Activated T-helper 1 cell treated with anti-CD3 and anti-CD28 coated beads, Interleukin-12 subunit alpha, Interleukin-12 subunit beta, Interleukin-2, Interleukin-4 antibody, amounts not matched to agents 30 ng/mL and 10 ng/mL and 1 ng/mL, durations not matched to agents 14 hours and 24 hours and 36 hours (primary cell): Measurements from ENCODE around the gene MAMDC4. TPM values are rescaled to one million over a fixed set of nuclear protein-coding genes. Genes with fewer than 3 reads are reported as not detected.
"Not testable (repeated sequence)": the region's sequence is repeated elsewhere in the genome, so short reads cannot be mapped to it uniquely, and the experiment has no call there.

Experiments
- DNase-seq: peaks from one replicate; pipeline ENCODE4 v3.0.0; 2021; ENCODE audit warnings: low spot score
- H3K27ac Mint-ChIP-seq: one replicate; pipeline ENCODE4 v1.8.0; 2021; ENCODE audit warnings: mild to moderate bottlenecking, mixed read lengths
- H3K27me3 Mint-ChIP-seq: one replicate; pipeline ENCODE4 v1.8.0; 2022; ENCODE audit warnings: mild to moderate bottlenecking, moderate library complexity, mixed read lengths; ENCODE audit not compliant: insufficient read depth
- H3K36me3 Mint-ChIP-seq: one replicate; pipeline ENCODE4 v1.8.0; 2021; ENCODE audit warnings: low read depth, mixed read lengths
- H3K4me1 Mint-ChIP-seq: one replicate; pipeline ENCODE4 v1.8.0; 2021; ENCODE audit warnings: low read depth, mixed read lengths
- H3K4me3 Mint-ChIP-seq: one replicate; pipeline ENCODE4 v1.8.0; 2021; ENCODE audit warnings: mild to moderate bottlenecking, moderate library complexity, mixed read lengths
- H3K9me3 Mint-ChIP-seq: one replicate; pipeline ENCODE4 v1.8.0; 2021; ENCODE audit warnings: mixed read lengths
- intact Hi-C: fragments of 100-400 bp; cut with micrococcal nuclease; formaldehyde crosslinking; loops from one replicate; pipeline ENCODE4 v1.15.1; 2024
- total RNA-seq: library from RNA; stranded (reverse); gene quantifications from 2 replicates; pipeline ENCODE4 v1.2.3, GENCODE V29; 2022

Gene MAMDC4
- total RNA-seq, 1 donor from 2014 or later, result 18.2 TPM

GRCh38 chr9:136876476-136876875 is 24.3 kb downstream of the MAMDC4 start:
- DNase-seq, result no peak
- Mint-ChIP-seq H3K27me3 (no peaks in the 10 kb centered on the region), H3K4me3 (no peak overlapping the region), H3K36me3 (peaks cover 2% of the 10 kb centered on the region), H3K27ac (no peak overlapping the region), H3K9me3 (no peaks in the 10 kb centered on the region), H3K4me1 (peaks cover 17% of the 10 kb centered on the region)
- intact Hi-C loops, result no loop called here

GRCh38 chr9:136880651-136881050 is 28.5 kb downstream of the MAMDC4 start:
- no peak for DNase-seq
- H3K36me3 Mint-ChIP-seq, result peaks cover 4% of the 10 kb centered on the region

GRCh38 chr9:136881691-136882108 is 29.6 kb downstream of the MAMDC4 start:
- peaks cover 3% of the 10 kb centered on the region for H3K36me3 Mint-ChIP-seq
- H3K9me3 Mint-ChIP-seq, result no peaks in the 10 kb centered on the region
- peak overlapping the region; percentile 91 for H3K27ac Mint-ChIP-seq
- H3K27me3 Mint-ChIP-seq, result no peaks in the 10 kb centered on the region
- peak overlapping the region; percentile 77 for H3K4me3 Mint-ChIP-seq
- H3K4me1 Mint-ChIP-seq, result peaks cover 37% of the 10 kb centered on the region
- peak; percentile 71 for DNase-seq
- intact Hi-C loops, result loop anchor here (1.0 to 5.0 kb wide), 5 partner anchors 15 to 344 kb away; partner anchors contain the start of genes EDF1, FBXW5 and PHPT1

More at GRCh38 chr9:136880651-136881050, 28.5 kb downstream of the MAMDC4 start:
- peaks cover 44% of the 10 kb centered on the region for H3K4me1 Mint-ChIP-seq
- H3K9me3 Mint-ChIP-seq, result no peaks in the 10 kb centered on the region
- peak overlapping the region; percentile 15 for H3K4me3 Mint-ChIP-seq
- intact Hi-C loops, result loop anchor here (5.0 kb wide), 1 partner anchor 343 kb away; no protein-coding TSS in a partner anchor
- no peaks in the 10 kb centered on the region for H3K27me3 Mint-ChIP-seq
- H3K27ac Mint-ChIP-seq, result peak overlapping the region; percentile 91

- H3K36me3 Mint-ChIP-seq, result peaks cover 5% of the 10 kb centered on the region
- intact Hi-C loops, result loop anchor here (1.0 to 5.0 kb wide), 5 partner anchors 16 to 345 kb away; partner anchors contain the start of genes EDF1, FBXW5 and PHPT1
- peaks cover 40% of the 10 kb centered on the region for H3K4me1 Mint-ChIP-seq
These were observed 30.2 kb downstream of the MAMDC4 start for GRCh38 chr9:136882109-136882946.

GRCh38 chr9:136882947-136883283 is 30.8 kb downstream of the MAMDC4 start:
- not testable (repeated sequence) for H3K27me3 Mint-ChIP-seq, DNase-seq, H3K36me3 Mint-ChIP-seq, H3K9me3 Mint-ChIP-seq
- peaks cover 44% of the 10 kb centered on the region for H3K4me1 Mint-ChIP-seq
- peak overlapping the region; percentile 77 for H3K4me3 Mint-ChIP-seq
- intact Hi-C loops, result loop anchor here (1.0 to 5.0 kb wide), 5 partner anchors 17 to 346 kb away; partner anchors contain the start of genes EDF1, FBXW5 and PHPT1
- H3K27ac Mint-ChIP-seq, result peak overlapping the region; percentile 91

More at GRCh38 chr9:136882109-136882946, 30.2 kb downstream of the MAMDC4 start:
- peak; percentile 88 for DNase-seq
- Mint-ChIP-seq H3K27ac (peak overlapping the region; percentile 91), H3K4me3 (peak overlapping the region; percentile 77), H3K27me3 (no peaks in the 10 kb centered on the region), H3K9me3 (no peaks in the 10 kb centered on the region)

- not testable (repeated sequence) for H3K9me3 Mint-ChIP-seq, DNase-seq, H3K27me3 Mint-ChIP-seq, H3K36me3 Mint-ChIP-seq
- H3K4me3 Mint-ChIP-seq, result peak overlapping the region; percentile 77
- peaks cover 51% of the 10 kb centered on the region for H3K4me1 Mint-ChIP-seq
- H3K27ac Mint-ChIP-seq, result peak overlapping the region; percentile 91
- intact Hi-C loops, result loop anchor here (5.0 kb wide), 1 partner anchor 346 kb away; no protein-coding TSS in a partner anchor
These were observed 31.5 kb downstream of the MAMDC4 start for GRCh38 chr9:136883670-136884069.

GRCh38 chr9:136885950-136886578 is 33.9 kb downstream of the MAMDC4 start, which contains the start of gene TRAF2:
Gene TRAF2 (plus strand): TSS chr9:136886516. CDS start chr9:136898741, 12,225 bp downstream.
- Mint-ChIP-seq H3K36me3 (peaks cover 17% of the 10 kb centered on the region), H3K27me3 (no peaks in the 10 kb centered on the region), H3K4me3 (peak within 1 kb of the TSS; percentile 98), H3K9me3 (no peaks in the 10 kb centered on the region), H3K27ac (peak within 1 kb of the TSS; percentile 93), H3K4me1 (peaks cover 44% of the 10 kb centered on the region)
- intact Hi-C loops, result loop anchor here (1.0 to 5.0 kb wide), 7 partner anchors 16 to 355 kb away; partner anchors contain the start of genes EDF1, MAN1B1, PAXX and PHPT1
- peak; percentile 99 for DNase-seq

GRCh38 chr9:136886610-136887597 is 34.8 kb downstream of the MAMDC4 start:
- peak overlapping the region; percentile 98 for H3K4me3 Mint-ChIP-seq
- peaks cover 17% of the 10 kb centered on the region for H3K36me3 Mint-ChIP-seq
- peak overlapping the region; percentile 93 for H3K27ac Mint-ChIP-seq
- peaks cover 36% of the 10 kb centered on the region for H3K4me1 Mint-ChIP-seq
- H3K9me3 Mint-ChIP-seq, result no peaks in the 10 kb centered on the region
- intact Hi-C loops, result loop anchor here (1.0 to 5.0 kb wide), 7 partner anchors 15 to 354 kb away; partner anchors contain the start of genes EDF1, MAN1B1, PAXX and PHPT1
- peak; percentile 32 for DNase-seq
- no peaks in the 10 kb centered on the region for H3K27me3 Mint-ChIP-seq

GRCh38 chr9:136888454-136888853 is 36.3 kb downstream of the MAMDC4 start:
- Mint-ChIP-seq H3K9me3 (no peaks in the 10 kb centered on the region), H3K27ac (no peak overlapping the region), H3K27me3 (no peaks in the 10 kb centered on the region), H3K36me3 (peaks cover 23% of the 10 kb centered on the region), H3K4me3 (no peak overlapping the region), H3K4me1 (peaks cover 28% of the 10 kb centered on the region)
- no peak for DNase-seq
- intact Hi-C loops, result loop anchor here (5.0 kb wide), 1 partner anchor 199 kb away; the partner anchor contains the start of gene MAN1B1

- peaks cover 31% of the 10 kb centered on the region for H3K36me3 Mint-ChIP-seq
These were observed 37.7 kb downstream of the MAMDC4 start for GRCh38 chr9:136889858-136890257.

GRCh38 chr9:136890661-136891060 is 38.5 kb downstream of the MAMDC4 start:
- DNase-seq, result no peak
- Mint-ChIP-seq H3K9me3 (no peaks in the 10 kb centered on the region), H3K4me1 (peaks cover 27% of the 10 kb centered on the region), H3K27me3 (no peaks in the 10 kb centered on the region), H3K27ac (no peak overlapping the region), H3K4me3 (no peak overlapping the region), H3K36me3 (peaks cover 31% of the 10 kb centered on the region)
- intact Hi-C loops, result no loop called here

More at GRCh38 chr9:136889858-136890257, 37.7 kb downstream of the MAMDC4 start:
- DNase-seq, result no peak
- intact Hi-C loops, result loop anchor here (5.0 kb wide), 1 partner anchor 197 kb away; the partner anchor contains the start of gene MAN1B1
- H3K9me3 Mint-ChIP-seq, result no peaks in the 10 kb centered on the region
- H3K27me3 Mint-ChIP-seq, result no peaks in the 10 kb centered on the region
- peaks cover 33% of the 10 kb centered on the region for H3K4me1 Mint-ChIP-seq
- H3K4me3 Mint-ChIP-seq, result no peak overlapping the region
- H3K27ac Mint-ChIP-seq, result no peak overlapping the region
